Stimulated activated CD8-positive, alpha-beta memory T cell treated with anti-CD3 and anti-CD28 coated beads, Interleukin-2, amount 100 ng/mL, for 48 hours (primary cell): ENCODE results near the gene COX5B.
"Not testable (repeated sequence)": the region's sequence is repeated elsewhere in the genome, so short reads cannot be mapped to it uniquely, and the experiment has no call there.

ENCODE experiments used
- DNase-seq, 2 donors: peaks; one replicate each; pipeline ENCODE4 v3.0.0-alpha.2; 2020; ENCODE audit warnings: low read depth in 2 of 2

COX5B gene, protein sequence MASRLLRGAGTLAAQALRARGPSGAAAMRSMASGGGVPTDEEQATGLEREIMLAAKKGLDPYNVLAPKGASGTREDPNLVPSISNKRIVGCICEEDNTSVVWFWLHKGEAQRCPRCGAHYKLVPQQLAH

DNA sequence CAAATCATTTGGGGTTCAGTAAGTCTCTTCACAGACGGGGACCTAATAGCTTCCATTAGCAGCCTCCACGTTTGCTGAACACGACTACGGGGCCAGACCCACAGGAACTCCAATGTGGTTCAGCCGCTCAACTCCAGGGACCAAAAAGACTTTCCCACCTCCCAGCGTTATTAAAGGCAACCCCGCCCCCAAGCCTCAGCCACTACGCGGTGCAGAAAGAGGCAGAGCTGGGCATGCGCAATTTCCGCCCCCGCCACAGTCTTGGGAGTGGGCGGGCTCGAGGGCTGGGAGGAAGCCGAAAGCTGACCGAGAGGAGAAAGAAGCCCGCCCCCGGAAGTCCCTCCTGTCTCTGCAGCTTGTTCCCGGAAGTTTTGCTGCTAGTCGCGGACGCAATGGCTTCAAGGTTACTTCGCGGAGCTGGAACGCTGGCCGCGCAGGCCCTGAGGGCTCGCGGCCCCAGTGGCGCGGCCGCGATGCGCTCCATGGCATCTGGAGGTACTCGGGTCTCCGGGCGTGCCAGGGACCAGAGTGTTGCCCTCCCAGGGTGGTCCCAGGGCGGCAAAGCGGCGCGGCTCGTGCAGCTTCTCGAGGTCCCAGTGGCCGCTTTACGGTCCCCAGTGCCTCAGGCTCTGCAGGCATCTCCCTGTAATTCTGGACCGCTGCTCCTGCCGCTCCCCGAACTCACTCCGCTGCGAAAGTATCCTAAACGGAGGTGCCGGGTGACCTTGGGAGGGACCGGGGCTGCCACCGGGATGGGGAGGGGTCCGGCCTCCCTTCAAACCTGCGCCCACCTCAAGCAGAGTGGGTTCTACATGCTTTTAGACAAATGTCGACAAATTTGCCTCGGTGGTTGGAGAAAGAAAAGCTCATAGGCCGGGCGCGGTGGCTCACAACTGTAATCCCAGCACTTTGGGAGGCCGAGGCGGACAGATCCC, at the start of gene COX5B:
Gene COX5B (plus strand): TSS at position 368 of the 935 bp plus-strand sequence. CDS start 25 bp downstream, at position 393.
- DNase-seq, result peak; percentile 98 to 99

DNA sequence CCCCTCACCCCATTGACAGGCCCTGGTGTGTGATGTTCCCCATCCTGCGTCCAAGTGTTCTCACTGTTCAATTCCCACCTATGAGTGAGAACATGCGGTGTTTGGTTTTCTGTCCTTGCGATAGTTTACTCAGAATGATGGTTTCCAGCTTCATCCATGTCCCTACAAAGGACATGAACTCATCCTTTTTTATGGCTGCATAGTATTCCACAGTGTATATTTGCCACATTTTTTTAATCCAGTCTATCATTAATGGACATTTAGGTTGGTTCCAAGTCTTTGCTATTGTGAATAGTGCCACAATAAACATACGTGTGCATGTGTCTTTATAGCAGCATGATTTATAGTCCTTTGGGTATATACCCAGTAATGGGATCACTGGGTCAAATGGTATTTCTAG, 49.7 kb upstream of the COX5B start:
- not testable (repeated sequence) for DNase-seq

DNA sequence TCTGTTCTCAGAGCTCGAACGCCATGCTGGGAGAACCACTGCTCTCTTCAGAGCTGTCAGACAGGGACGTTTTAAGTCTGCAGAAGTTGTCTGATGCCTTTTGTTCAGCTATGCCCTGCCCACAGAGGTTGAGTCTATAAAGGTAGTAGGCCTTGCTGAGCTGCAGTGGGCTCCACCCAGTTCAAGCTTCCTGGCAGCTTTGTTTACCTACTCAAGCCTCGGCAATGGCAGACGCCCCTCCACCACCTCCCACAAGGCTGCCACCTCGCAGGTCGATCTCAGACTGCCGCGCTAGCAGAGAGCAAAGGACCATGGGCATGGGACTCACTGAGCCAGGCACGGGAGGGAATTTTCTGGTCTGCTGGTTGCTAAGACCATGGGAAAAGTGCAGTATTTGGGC, 44.3 kb upstream of the COX5B start:
- DNase-seq, result not testable (repeated sequence)

DNA sequence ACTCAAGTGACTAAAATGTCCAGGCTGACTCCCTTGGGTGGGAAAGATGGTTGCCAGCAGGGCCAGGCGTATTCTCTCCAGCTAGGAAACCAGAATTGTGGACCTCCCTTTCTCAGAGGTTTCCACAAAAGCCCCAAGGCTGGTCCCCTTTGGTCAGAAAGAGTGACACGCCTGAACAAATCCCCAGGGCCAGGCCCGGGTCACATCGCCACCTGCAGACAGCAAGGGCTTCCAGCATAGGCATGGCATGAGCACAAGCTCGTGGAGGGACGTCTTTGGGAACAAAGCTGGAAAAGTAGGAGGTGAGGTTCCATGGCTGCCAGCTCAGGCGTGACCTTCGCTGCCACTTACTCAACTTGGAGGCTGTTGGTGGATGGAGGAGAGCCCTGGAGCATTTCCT, 40.8 kb upstream of the COX5B start:
- not testable (repeated sequence) for DNase-seq

DNA sequence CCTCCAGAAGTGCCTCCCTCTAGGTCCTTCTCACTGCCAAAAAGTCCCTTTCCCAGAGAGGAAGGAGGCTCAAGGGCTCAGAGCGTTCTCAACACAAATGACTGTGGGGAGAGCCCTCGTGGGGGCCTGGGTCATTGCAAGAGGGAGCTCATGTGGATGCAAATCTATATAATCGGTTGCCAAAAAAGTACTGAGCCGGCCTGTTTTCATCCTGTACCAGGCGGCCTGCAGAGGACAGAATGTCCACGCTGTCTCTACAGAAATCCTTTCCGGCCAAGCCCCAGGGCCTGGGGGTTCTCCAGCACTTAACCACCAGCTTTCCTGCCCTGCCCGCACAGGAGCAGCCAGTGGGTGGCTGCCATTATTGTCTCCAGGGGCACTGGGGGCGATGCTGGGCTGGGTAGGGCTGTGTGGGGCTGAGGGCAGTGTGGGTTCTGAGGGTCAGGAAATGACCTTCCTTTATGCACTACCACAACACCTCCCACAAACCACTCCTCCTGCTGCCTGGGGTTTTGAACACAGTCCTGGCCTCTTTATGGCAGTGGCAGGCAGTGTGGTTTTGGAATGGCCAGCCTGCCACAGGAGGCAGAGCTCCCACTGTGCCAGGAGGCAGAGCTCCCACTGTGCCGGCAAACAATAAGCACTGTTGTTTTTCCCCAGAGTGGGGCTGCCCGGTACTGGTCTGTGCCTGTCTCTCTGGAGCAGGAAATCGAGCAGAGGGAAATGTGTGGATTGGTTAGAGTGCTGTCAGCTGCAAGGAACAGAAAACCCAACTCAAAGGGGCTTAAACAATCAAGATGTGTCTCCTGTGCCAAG, 40.1 kb upstream of the COX5B start:
- not testable (repeated sequence) for DNase-seq

DNA sequence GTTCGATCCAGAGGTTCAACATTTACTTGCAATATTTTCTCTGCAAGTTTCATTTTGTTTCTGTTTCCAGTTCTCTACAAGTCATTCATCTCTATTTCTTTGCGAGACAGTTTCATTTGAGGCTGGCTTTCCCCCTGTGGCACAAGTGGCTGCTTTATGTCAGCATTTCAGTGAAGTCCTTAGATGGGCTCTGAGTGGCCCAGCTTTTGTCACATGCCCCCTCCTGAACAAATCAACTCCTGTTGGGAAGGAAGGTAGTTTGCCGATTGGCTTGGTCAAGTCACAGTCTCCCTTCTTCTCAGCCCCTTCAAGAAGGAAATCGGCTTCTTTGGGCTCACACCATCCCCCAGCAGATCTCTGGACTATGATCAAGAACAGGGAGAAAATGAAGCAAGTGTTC, 37.1 kb upstream of the COX5B start:
- not testable (repeated sequence) for DNase-seq

DNA sequence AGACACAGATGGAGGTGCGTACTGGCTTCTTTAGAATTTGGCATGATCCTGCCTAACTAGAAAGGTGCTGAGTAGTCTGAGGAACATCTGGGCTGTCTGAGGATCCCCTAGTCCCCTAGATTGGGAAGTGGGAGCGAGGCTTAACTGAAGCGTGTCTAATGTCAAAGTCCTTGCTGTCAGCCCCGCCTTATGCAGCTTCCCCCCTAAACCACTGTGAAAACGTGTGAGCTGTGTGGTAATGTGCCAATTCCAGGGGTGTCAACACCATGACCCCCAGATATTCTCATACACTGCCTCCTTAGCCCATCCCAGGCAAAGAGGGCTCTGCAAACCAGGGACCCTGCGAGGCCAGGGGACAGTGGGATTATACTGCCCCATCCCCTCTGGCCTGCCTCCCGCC, 34.0 kb upstream of the COX5B start:
- DNase-seq, result not testable (repeated sequence)

DNA sequence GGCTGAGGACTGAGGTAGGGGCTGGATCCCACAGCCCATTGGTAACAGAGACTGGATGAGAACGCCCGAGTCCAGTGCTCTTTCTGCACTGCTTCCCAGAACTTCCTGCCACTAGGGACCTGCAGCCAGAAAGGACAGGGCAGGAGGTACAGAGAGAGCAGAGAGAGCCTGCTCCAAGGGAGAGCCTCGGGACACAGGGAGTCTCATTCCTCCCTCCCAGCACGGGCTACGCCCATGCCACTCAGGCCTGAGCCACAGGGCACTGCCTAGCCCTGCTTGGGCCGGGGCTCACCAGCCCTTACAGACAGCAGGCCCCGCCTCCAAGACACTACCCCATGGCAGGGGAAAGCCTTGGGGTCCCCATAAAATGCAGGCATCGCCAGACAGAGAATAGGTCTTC, 30.1 kb upstream of the COX5B start:
- not testable (repeated sequence) for DNase-seq

DNA sequence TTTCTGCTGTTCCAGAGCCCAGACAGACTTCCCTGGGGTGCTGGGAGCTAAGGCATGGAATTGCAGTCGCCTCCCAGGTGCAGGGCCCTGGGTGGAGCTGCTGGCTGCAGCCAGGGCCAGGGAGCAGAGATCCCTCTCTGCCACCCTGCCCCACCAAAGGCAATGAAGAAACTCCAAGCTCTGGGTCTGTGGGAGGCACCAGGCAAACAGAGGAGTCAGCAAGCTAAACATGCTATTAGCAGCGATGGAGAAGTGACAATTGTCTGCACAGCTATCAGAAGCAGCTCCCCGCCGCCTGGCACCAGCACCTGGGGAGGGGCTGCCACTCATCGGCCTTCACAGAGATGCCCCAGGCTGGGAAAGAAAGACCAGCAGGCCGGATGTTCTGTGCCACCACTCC, 28.0 kb upstream of the COX5B start:
- DNase-seq, result no peak

DNA sequence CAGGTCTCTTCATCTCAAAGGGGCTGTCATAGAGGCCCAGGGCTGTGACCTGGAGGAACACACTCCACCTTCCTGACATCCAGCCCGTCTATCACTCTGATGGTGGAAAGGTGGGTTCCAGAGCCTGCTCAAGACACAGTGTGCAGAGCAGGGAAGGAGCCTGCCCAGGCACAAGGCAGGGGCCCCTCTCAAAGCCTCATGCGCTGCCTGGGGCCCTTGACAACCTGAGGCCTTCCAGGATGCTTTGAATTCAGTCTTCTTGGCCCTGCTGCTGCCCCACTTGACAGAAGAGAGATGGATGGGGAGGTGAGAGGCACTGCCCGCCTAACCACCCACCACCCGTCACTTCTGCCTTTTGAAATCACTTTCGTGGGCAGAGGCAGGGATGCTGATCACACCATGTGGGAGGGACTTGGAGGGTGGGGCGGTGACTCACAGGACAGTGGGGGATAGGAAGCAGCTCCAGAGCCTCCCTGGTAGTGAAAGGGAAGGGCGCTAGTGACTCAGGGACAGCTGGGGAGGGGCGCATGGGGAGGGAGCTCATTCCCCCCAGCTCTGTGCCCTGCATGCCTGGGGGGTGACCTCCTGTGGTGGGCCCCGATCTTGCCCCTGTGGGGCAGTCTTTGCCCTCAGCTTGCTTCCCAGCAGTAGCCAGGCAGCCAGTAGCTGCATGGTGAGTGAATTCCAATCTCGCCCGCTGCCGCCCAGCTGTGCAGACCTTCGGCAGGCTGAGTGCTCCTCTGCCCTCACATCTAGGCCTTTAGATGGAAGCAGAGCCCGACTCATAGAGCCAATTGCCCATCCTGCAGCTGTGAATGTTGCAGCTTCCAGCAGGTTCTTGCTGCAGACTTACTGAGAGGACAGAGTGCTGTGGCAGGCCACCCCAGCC, 26.7 kb upstream of the COX5B start:
- DNase-seq, result not testable (repeated sequence)

DNA sequence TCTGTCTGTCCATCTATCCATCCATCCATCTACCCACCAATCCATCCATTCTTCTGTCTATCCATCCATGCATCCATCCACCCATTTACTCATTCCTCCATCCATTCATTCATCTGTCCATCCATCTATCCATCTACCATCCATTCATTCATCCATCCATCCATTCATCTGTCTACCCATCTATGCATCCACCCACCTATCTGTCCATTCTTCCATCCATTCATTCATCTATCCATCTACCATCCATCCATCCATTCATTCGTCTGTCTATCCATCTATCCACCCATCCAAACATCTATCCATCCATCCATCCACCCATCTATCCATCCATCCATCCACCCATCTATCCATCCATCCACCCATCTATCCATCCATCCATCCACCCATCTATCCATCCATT, 25.4 kb upstream of the COX5B start:
- DNase-seq, result not testable (repeated sequence)

DNA sequence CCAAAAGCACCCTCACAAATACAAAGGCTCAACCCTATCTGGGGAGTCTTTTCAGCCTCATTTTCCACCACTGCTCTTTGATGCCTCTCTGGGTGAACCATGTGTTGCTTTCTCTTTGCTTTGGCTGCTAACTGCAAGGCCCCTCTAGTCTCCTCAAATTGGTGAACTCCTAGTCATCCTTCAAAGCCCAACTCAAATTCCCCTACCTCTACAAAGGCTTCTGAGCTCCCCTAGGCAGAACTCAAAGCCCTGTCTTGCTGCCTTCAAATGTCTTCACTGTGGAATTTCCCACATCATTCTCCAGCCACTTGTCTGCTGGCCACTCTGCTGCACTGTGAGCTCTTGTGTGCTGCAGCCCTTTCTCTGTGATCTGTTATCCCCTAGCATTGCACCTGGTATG, 22.9 kb upstream of the COX5B start:
- not testable (repeated sequence) for DNase-seq

DNA sequence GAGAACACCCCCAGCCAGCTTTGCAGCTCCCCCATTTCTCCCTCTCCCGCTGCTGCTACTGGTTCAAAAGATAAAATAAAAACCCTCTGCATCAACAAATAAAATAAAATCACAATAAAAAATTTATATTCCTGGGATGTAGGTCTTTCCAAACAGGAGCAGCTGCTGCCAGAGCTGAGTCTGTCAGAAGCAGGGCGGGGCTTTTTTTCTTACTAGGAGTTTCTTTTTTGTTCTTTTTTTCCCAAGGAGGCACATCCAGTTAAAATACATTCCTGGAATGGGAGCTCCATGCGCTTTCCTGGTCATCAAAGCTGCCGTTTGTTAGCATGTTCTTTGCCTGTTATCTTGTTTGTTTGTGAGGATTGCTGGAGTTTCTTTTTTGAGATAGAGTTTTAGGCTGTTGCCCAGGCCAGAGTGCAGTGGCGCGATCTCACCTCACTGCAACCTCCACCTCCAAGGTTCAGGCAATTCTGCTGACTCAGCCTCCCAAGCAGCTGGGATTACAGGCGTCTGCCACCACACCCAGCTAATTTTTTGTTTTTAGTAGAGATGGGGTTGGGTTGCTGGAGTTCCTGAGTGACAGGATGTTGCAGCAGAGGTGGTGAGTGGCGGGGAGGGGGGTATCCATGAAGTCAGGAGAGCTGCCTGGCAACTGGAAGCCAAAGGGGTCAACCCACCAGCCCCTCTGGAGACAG, 20.4 kb upstream of the COX5B start:
- DNase-seq, result not testable (repeated sequence)

DNA sequence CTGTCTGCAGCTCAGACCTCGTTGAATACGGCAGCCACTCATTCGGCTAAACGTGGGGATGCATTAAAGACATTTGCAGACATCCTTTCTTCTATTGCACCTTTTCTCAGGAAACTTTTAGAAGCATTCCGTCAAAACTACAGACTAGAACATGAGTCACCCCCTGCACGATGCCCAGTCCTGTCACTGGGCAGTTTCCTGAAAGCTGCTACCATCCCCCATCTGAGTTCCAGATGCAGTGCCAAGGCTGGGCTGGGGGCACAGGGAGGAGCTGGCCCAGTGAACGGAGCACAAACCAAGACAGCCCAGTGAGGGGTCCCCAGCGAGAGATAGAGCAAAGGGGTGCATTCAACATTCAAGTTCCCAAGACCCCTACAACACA, 19.8 kb upstream of the COX5B start:
- not testable (repeated sequence) for DNase-seq

DNA sequence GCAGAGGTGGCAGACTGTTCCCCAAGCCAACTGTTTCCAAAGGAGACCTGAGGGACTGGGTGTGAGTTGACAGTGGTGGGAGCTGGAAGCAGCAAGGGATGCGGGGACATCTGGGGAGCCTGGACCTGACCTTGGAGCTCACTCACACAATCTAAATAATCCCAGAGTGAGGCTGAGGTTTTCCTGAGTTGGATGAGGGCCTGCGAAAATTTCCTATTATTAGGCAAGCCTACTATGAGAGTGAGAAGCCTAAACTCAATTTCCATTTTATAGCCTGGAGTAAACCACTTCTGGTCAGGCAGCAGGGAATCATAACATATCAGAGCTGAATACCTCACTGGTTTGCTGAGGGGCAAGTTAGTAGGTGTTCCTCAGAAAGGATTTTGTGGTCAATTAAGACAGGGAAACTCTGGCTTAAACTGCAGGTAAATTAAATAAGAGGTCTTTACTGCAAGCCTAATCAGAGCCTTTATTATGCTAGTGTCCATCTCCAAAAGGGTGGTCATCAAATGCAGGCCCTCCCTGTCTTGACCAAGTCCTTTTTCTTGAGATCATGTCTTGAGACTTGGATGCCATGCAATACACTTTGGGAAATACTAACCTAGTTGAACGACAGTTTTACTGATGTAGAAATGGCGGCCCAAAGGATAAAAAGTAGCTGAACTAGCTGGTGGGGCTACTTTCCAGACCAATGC, 1.7 kb upstream of the COX5B start:
- no peak for DNase-seq

DNA sequence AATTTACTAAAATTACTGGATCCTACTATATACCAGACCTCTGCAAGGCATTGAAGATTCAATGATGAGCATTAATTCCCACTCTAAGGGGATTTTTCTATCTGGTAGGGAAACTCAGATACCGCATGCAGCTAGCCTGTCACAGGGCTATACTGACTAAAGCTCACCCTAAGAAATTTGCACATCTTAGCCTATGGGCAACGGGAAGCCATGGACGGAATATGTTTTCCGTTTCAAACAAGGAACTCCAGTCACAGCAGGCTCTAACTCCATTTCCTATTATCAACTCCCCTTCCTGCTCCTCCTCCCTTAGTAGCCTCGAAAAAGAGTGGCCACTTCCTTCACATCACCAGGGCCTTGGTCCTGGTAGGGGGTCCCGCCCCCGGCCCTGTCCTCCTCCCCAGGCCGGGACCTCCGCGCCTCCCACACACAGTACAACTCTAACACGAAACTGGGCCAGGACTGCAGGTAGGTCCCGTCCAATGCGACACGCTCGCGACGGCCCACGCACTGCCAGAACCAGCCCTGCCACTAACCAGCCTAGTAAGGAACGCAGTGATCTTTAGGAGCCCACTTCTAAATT, 659 bp upstream of the COX5B start:
- no peak for DNase-seq

DNA sequence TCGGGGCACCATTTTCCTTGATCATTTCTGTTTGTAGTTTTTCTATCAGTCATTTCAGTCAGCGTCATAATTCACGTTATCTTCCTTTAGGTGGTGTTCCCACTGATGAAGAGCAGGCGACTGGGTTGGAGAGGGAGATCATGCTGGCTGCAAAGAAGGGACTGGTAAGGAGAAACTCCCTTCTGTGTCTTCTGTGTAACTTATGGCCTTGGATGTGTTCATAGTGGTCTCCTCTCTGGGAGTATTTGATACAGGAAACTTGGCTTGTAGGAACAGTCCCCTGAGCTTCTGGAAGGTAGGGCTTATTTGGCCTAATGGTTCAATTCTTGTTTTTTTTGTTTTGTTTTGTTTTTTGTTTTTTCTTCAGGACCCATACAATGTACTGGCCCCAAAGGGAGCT, 1.1 kb downstream of the COX5B start:
- DNase-seq, result no peak

DNA sequence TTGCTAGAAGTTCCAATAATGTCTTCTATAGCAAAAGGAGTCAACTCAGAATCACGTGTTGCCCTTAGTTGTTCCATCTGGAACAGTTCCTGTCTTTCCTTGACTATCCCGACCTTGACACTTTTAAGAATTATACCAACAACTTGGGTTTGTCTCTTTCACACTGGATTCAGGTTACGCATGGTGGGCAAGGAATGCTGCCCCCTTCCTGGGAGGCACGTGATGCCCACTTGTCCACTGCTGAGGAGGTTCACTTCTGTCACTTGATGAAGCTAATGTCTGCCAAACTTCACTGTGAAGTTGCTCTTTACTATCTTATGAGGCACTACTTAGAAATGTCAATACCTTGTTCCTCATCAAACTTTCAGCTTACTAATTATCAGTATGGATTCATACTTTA, 5.3 kb downstream of the COX5B start:
- DNase-seq, result no peak

DNA sequence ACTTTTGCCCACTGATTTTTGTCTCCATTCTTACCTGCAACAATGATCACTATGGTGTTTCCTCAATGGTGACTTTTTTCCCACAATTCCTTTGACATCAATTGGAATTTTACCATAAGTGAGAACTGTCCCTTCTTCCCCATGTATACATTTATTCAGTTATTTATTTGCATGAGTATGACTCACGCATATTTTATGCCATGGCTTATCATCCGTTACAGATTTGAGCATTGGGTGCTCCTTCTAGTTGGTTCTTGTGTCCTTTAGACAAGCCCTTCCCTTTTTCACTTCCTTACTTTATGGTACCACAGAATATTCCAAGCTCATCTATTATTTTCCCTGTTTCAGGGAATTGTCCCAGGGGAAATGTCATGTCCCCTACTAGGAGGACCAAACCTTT, 7.6 kb downstream of the COX5B start:
- no peak for DNase-seq

DNA sequence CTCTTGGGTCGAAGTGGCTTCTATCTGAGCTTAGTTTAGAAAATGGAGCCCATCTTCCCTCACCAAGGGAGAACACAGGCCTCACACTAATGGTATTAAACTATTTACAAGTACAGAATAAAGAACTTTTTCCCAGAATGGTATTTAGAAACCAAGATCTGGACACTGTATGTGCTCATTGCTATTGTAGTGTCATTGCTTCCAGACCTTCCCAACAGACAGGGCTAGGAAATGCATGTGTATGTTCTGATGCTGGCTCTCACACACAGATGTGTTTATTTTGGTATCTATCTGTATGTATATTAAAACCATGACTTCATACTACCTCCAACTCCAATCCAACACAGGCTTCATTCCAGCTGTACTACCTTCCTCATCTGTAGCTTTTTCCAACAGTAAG, 8.0 kb downstream of the COX5B start:
- no peak for DNase-seq
